Measurements from ENCODE around the gene S100A10. TPM values are rescaled to one million over a fixed set of nuclear protein-coding genes. Genes with fewer than 3 reads are reported as not detected.

Gene S100A10
- total RNA-seq, 1 experiment from 2014 or later, result 1,436 TPM

- Histone ChIP-seq H3F3A (ENCODE audit: insufficient read depth, low read depth) (peaks cover 42% of the 10 kb centered on the region), H3K4me2 (no peak overlapping the region), H3K27ac (no peak overlapping the region), H2AFZ (no peak overlapping the region), H3K36me3 (ENCODE audit: low read depth) (no peaks in the 10 kb centered on the region), H3K4me3 (no peak overlapping the region), H3K79me2 (ENCODE audit: low read depth) (no peaks in the 10 kb centered on the region), H3K9me3 (ENCODE audit: insufficient read depth, low read depth) (no peaks in the 10 kb centered on the region), H4K20me1 (ENCODE audit: insufficient read depth) (no peaks in the 10 kb centered on the region), H3K4me1 (replicated peaks; ENCODE audit: insufficient read depth) (peaks cover 49% of the 10 kb centered on the region), H3K9me2 (ENCODE audit: insufficient read depth) (no peaks in the 10 kb centered on the region), H3K27me3 (ENCODE audit: insufficient read depth, low read depth) (no peaks in the 10 kb centered on the region)
- DNase-seq, result no peak
- no TSS peak for BruUV-seq (replicated peaks)
- ChIA-PET POLR2A (ENCODE audit: unreplicated experiment) (no interaction called here), CTCF (no interaction called here)
- TF ChIP-seq EZH2 (IDR thresholded peaks at IDR 0.05; ENCODE audit: low read depth) (no peak), CTCF (conservative IDR thresholded peaks at IDR 0.05) (no peak)
- intact Hi-C loops (cut with micrococcal nuclease; ENCODE audit: unreplicated experiment), result no loop called here
Observed at GRCh38 chr1:152021569-152021968, 27.9 kb upstream of the S100A10 start.

- BruUV-seq (replicated peaks), result no TSS peak
- H3K9me3 ChIP-seq (ENCODE audit: insufficient read depth, low read depth), result no peaks in the 10 kb centered on the region
- no peaks in the 10 kb centered on the region for H3K9me2 ChIP-seq (ENCODE audit: insufficient read depth)
- H3K79me2 ChIP-seq (ENCODE audit: low read depth), result no peaks in the 10 kb centered on the region
- H3K4me3 ChIP-seq, result no peak overlapping the region
- peaks cover 38% of the 10 kb centered on the region for H3F3A ChIP-seq (ENCODE audit: insufficient read depth, low read depth)
- no peaks in the 10 kb centered on the region for H3K27me3 ChIP-seq (ENCODE audit: insufficient read depth, low read depth)
- H3K4me1 ChIP-seq (replicated peaks; ENCODE audit: insufficient read depth), result peaks cover 47% of the 10 kb centered on the region
- TF ChIP-seq CTCF (conservative IDR thresholded peaks at IDR 0.05) (no peak), EZH2 (IDR thresholded peaks at IDR 0.05; ENCODE audit: low read depth) (no peak)
- CTCF ChIA-PET, result no interaction called here
- H2AFZ ChIP-seq, result no peak overlapping the region
- DNase-seq, result no peak
- no peaks in the 10 kb centered on the region for H3K36me3 ChIP-seq (ENCODE audit: low read depth)
- H4K20me1 ChIP-seq (ENCODE audit: insufficient read depth), result no peaks in the 10 kb centered on the region
- POLR2A ChIA-PET (ENCODE audit: unreplicated experiment), result no interaction called here
- no peak overlapping the region for H3K4me2 ChIP-seq
- H3K27ac ChIP-seq, result no peak overlapping the region
- intact Hi-C loops (cut with micrococcal nuclease; ENCODE audit: unreplicated experiment), result no loop called here
Observed at GRCh38 chr1:152020849-152021248, 27.2 kb upstream of the S100A10 start.

- intact Hi-C loops (cut with micrococcal nuclease; ENCODE audit: unreplicated experiment), result no loop called here
- H3K27me3 ChIP-seq (ENCODE audit: insufficient read depth, low read depth), result no peaks in the 10 kb centered on the region
- no peak overlapping the region for H3K27ac ChIP-seq
- no peaks in the 10 kb centered on the region for H3K9me3 ChIP-seq (ENCODE audit: insufficient read depth, low read depth)
- no peaks in the 10 kb centered on the region for H3K79me2 ChIP-seq (ENCODE audit: low read depth)
- H3K4me2 ChIP-seq, result no peak overlapping the region
- no peaks in the 10 kb centered on the region for H4K20me1 ChIP-seq (ENCODE audit: insufficient read depth)
- BruUV-seq (replicated peaks), result no TSS peak
- no peak overlapping the region for H3K4me3 ChIP-seq
- no peaks in the 10 kb centered on the region for H3K36me3 ChIP-seq (ENCODE audit: low read depth)
- TF ChIP-seq CTCF (conservative IDR thresholded peaks at IDR 0.05), result peak; percentile 51; the same call in 1 of the 2 replicates
- TF ChIP-seq EZH2 (IDR thresholded peaks at IDR 0.05; ENCODE audit: low read depth), result no peak
- H3F3A ChIP-seq (ENCODE audit: insufficient read depth, low read depth), result peaks cover 16% of the 10 kb centered on the region
- ChIA-PET POLR2A (ENCODE audit: unreplicated experiment) (no interaction called here), CTCF (no interaction called here)
- H3K9me2 ChIP-seq (ENCODE audit: insufficient read depth), result no peaks in the 10 kb centered on the region
- H3K4me1 ChIP-seq (replicated peaks; ENCODE audit: insufficient read depth), result peaks cover 24% of the 10 kb centered on the region
- no peak for DNase-seq
- no peak overlapping the region for H2AFZ ChIP-seq
Observed at GRCh38 chr1:152018537-152018936, 24.9 kb upstream of the S100A10 start.

Measured in PC-9 (cell line).